NCI-H2227 (cell line): ENCODE measurements around the gene MEST.
"Not testable (repeated sequence)": the region's sequence is repeated elsewhere in the genome, so short reads cannot be mapped to it uniquely, and the experiment has no call there.

Source experiments
- DNase-seq: peaks from one replicate; lab custom pipeline; 2025; ENCODE audit not compliant: unreplicated experiment; lab: John Stamatoyannopoulos, UW

Gene MEST

GRCh38 chr7:130521258-130521951, 29.5 kb downstream of the MEST start:
- no peak for DNase-seq

GRCh38 chr7:130523519-130524125, 31.7 kb downstream of the MEST start:
- DNase-seq = not testable (repeated sequence)

GRCh38 chr7:130524628-130525027, 32.7 kb downstream of the MEST start:
- DNase-seq = no peak

GRCh38 chr7:130527752-130528355, 36.0 kb downstream of the MEST start:
- DNase-seq = not testable (repeated sequence)

GRCh38 chr7:130529417-130529816, 37.5 kb downstream of the MEST start:
- no peak for DNase-seq

GRCh38 chr7:130537894-130538293, 46.0 kb downstream of the MEST start:
- not testable (repeated sequence) for DNase-seq

GRCh38 chr7:130541287-130541686, 49.4 kb downstream of the MEST start:
- not testable (repeated sequence) for DNase-seq

GRCh38 chr7:130542297-130542696, 50.4 kb downstream of the MEST start:
- not testable (repeated sequence) for DNase-seq

GRCh38 chr7:130543487-130544010, 51.7 kb downstream of the MEST start:
- DNase-seq = no peak

GRCh38 chr7:130544356-130544755, 52.5 kb downstream of the MEST start:
- DNase-seq = no peak

- no peak for DNase-seq
Observed at GRCh38 chr7:130553398-130554029, 61.6 kb downstream of the MEST start.

- DNase-seq = no peak
Observed at GRCh38 chr7:130554481-130554880, 62.6 kb downstream of the MEST start.
